Measurements from ENCODE around the gene ELAVL3.
A peak's percentile ranks its signal among the peaks of the same experiment; 100 is the strongest.

The ELAVL3 gene

DNA sequence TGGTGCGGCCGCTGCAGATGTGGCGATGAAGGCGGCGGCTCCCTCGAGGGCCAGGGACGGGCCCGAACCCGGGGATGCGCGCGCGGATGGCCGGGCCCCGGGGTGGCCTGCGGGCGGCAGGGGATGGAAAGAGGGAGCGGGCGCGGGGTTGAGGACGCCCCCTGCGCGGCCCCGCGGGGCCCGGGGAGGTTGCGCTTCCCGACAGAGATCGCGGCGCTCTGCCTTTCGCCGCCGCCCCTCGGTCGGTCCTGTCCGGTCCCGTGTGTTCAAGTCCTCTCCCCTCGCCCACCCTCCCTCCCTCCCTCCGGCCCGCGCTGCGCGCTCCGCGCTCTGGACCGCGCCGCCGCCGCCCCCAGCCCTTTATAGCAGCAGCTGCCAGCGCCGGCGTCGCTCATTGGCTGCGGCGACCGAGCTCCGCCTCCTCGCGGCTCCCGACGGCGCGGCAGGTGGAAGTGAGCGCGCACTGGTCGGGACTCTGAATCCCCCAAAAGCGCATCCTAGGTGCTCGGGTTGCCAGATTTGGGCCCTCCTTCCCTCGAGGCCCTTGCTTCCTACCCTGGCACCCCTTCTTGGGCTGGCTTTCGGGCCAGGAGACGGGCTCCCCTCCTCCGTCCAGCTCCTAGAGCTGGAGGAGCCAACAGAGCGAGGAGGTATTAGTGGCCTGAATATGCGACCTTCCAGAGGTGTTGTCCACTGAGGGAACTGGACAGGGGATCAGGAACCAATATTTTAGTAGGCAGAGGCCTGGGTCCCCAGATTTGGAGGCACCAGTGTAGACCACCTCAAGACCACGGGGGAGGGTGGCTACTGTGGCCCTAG is at the start of gene ELAVL3:
Gene ELAVL3 (minus strand): TSS at position 332 of the 819 bp plus-strand sequence. CDS start 438 bp downstream, outside the sequence.
- peak; percentile 71 for DNase-seq

DNA sequence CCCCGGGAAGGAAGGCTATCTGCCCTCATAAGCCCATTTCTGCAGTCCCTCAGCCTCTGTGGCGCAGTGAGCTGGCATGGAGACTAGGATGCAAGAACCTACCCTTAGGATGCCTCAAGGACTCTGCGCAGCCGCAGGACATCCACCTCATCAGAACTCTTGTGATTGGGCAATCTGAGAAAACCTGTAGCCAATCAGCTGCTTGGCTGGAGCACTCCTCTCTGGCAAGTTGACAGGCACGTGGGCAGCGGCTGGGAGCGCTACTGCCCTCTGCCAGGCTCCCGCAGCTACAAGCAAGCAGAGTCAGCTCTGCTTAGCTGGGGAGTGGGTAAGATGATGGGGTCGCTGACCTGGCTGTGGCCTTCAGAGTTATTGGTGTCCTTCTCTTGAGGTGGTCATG is 49.6 kb upstream of the ELAVL3 start:
- peak; percentile 94 for DNase-seq

DNA sequence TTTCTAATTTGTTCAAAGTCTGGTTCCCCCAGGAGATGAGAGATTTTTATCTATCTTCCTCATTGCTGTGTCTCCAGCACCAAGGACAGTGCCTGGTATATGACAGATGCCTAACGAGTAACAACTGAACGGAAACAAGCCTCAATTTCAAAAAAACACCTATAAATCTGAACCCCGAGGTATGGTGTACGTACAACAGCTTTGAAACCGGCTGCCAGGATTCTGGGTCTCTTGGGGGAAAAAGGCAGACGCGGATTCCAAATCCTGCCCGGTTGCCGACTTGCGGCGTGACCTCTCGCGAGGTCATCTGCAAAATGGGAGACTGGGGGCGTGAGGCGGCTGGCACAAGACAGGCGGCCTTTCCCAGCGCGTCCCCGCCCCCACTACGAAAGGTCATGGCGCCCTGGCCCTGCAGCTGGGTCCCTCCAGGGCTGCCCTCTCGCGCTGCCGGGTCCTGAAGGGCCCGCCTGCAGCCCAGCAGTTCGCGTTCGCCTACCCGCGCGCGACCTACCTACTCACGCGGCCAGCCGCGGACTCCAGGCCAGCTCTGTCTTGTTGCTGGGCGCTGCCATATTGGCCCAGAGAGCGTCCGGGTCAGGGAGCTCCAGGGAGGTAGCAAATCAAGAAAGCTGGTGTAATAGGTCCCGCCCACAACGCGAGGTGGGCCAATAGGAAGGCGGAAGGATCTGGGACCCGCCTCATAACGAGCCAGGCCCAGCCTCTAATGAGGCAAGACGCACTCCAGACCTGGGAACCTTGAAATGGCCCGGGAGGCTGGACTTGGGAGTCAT is 47.9 kb upstream of the ELAVL3 start, which contains the start of gene ECSIT:
Gene ECSIT (minus strand): TSS at position 584 of the 791 bp plus-strand sequence. CDS start 9,964 bp downstream, outside the sequence.
- peak; percentile 96 for DNase-seq

DNA sequence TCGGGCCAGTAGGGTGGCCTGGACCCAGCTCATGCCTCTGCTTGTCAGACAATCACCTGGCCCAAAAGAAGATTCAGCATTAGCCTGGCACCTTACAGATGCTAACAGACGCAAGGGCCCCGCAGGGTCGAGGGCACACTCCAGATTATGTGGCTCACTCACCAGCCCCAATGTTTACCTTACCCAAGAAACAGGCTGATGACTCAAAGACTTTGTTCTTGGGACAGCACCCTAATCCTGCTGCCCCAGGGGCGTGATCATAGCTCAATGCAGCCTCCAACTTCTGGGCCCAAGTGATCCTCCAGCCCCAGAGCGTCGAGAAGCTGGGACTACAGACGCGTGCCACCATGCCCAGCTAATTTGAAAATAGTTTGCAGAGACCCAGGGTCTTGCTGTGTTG is 38.3 kb upstream of the ELAVL3 start:
- DNase-seq, result no peak

DNA sequence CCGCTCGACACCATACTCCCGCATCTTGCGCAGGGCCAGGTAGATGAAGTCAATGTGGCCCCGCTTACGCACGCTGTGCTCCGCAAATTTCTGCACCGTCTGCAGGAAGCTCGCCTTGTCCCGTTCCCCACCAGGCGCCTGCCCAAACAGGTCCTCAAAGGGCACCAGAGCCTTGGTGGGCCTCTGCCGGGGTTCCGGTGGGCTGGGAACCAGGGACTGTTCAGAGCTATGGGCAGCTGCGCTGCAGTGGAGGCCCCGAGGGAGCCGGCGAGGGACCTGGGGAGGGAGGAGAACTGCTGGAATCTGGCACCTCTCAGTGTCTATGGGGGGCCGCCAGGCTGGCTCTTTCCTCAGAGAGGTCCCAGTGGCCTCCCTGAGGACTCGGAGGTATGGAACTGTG is 33.1 kb upstream of the ELAVL3 start:
- no peak for DNase-seq

DNA sequence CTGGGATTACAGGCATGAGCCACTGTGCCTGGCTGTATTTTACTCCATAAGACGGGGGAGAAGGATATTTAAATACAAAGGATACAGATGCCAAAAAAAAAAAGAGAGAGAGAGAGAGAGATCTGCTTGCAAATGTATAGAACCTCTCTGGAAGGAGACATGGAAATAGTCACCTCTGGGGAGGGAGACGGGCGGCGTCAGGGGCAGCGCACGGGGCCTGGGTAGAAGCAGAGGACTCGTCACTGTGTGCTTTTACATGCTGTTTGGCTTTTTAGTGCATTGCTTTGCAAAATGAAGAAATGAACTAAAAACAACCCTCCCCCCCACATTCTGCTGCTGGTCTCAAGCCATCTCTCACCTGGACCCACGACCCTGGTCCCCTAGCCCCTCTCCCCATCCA is 29.6 kb upstream of the ELAVL3 start:
- DNase-seq, result no peak

DNA sequence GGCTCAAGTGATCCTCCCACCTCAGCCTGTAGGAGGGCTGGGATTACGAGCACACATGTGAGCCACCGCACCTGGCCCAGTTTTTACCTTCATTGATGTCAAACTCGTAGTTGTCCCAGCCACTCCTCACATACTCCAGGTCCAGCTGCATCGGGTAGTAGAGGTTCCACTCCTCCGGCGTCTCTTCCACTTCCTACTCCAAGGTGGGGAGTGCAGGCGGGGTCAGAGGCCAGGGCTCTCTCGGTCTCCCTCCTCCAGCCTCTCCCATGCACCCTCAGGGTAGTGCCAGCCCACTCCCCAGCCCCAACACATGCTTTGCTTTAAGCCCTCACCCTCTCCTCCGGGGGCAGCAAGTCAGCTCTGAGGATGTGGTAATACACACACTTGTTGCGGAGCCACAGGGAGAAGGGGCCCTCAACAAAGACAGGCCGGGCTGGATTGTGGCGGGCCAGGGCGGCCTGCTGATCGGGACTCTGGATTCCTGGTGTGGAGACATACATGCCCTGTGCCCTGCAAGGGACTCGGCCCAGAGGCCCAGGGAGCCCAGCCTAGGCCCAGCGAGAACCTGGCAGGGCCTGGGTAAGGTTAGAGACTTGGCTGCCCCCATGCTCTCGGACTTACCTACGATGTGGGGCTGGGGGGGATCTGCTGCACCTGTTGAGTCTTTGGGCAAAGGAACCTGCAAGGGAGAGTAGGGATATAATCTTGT is 26.7 kb upstream of the ELAVL3 start:
- no peak for DNase-seq

DNA sequence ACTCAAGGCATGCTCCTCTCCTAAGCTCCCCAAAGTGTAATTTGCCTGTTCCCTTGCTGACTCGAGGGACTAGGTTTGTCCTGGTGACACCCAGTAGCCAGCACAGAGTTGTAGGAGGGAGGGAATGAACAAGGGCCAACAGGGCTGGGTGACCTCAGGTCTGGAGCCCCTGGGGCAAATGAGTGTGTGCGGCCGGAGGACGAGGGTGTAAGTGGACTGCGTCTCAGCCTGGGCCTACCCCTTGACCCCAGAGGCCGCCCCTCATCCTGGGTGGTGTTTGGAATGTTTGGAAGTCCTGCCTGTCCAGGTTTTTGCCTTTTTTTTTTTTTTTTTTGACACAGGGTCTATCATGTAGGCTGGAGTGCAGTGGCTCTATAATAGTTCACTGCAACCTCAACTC is 26.1 kb upstream of the ELAVL3 start:
- DNase-seq, result no peak

DNA sequence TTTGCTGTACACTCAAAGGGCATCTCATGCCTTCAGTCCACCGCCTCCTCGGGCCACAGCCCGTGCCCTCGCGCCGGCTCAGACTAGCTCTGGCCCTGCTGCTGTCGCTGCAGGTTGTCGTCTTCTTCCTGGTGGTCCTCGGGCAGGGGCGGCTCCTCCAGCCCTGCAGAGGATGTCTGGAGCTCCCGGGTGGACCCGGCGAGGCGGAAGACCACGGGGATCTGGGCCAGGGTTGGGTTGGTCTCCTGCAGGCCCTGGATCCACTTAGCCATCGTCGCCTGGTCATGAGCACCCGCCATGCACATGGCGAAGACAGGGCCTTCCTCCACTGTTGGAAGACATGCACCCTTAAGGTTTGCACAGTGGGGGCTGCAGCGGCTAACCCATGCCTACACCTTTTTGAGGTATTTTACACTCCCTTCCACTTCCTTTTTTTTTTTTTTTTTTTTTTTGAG is 25.3 kb upstream of the ELAVL3 start:
- DNase-seq, result no peak

DNA sequence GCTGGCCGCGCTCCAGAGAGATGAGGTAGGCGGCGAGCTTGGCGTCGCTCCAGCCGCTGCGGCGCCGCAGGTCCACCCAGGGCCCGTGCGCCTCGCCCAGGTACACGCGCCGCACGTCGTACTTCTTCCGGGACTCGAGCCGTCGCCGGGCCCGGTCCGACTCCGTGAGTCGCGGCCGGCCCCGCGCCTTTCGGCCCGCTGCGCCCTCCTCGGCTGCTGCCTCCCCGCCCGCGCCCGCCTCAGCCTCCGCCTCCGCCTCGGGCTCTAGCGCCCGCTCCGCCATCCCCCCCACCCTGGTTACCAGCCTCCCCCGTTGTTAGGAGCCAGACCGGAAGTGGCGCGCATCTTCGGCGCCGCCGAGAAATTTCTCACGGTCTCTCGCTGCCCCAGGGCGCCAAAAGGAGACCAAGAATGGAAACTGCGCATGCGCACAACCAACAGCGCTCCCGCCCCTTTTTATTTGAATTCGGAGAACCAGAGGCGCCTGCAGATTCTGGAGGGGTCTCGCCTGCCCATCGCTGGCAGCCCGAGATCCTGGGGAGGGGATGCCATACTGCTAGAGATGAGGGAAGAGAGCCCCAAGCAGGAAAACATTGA is 24.8 kb upstream of the ELAVL3 start, which contains the start of gene ZNF653:
Gene ZNF653 (minus strand): TSS at position 336 of the 597 bp plus-strand sequence. CDS start 53 bp downstream, at position 283.
- DNase-seq, result peak; percentile 96

DNA sequence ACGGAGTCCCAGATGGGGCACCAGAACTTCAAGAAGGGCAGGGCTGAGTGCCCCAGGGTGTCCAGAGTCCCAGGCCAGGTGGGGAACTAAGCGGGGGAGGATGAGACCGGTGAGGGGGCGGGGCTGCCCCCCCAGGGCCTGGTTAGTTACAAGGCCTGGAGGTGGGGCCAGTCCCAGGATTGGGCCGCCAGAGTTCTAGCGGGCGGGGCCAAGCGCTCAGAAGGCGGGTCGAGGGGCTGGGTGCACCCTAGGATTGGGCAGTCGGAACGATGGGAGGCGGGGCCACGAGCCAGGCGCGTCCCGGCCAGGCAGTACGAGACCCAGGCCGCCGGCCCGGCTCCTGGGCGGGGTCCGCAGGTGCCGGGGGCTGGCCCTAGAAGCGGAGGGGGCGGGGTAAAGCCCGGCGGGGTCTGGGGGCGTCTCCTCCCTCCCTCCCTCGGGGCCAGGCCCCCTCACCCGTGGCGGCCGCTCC is 24.2 kb upstream of the ELAVL3 start:
- DNase-seq, result peak; percentile 89

DNA sequence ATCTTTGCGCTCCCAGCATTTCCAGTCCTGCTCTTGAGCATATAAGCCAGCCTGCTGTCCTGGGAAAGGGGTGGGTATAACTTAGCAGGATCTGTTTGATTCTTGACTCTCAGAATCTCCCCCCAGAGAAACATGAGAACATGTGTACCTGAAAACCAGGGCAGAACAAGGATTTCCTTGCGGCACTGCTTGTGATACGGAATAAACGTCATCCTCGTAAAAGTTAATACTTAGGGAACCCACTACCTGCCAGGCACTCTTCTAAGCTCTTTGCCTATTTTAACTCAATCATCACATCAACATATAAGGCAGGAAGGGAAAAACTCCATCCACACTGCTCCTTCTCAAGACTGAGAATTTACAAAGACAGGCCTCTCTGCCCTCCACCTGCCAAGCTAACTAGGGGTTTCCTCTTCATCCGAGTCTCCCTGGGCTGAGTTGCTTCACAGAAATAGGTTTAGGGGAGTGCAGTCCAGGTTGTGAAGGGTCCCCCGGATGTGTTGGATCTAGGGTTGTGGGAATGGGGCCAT is 23.7 kb upstream of the ELAVL3 start:
- DNase-seq, result peak; percentile 43

DNA sequence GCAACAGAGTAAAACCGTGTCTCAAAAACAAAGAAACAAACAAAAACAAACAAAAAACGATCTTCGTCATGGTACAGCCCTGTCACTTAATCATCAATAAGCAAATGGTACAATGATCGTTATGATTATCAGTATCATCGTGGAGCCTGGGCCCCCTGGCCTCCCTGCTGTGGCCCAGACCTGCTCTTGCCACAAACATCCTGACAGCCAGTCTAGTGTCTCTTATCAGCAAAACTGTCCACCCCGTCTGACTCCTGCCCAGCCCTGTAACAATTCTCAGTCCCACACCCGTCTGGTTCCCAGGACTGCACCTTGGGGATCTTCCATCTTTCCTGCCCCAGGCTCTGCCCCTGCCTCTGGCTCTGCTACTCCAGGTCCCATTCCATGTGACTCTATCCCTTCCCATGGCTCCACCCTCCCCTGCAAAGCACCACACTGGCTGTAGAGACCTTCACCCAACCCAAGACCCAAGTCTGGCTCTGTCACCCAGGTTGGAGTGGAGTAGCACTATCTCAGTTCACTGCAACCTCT is 19.1 kb upstream of the ELAVL3 start:
- DNase-seq, result no peak

DNA sequence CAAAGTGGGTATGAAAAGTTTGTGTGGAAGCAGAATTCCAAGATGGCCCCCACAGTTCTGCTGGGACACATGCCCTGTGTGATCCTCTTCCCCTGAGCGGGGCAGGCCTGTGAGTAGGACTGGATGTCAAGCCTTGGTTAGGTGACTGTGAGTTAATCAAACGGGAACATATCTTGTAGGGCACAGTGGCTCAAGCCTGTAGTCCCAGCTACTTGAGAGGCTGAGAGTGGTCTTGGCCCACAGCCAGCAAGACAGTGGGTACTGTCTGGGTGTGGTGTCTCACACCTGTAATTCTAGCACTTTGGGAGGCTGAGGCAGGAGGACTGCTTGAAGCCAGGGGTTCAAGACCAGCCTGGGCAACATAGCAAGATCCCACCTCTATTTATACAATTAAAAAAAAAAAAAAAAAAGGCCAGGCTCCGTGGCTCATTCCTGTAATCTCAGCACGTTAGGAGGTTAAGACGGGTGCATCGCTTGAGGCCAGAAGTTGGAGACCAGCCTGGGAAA is 18.4 kb upstream of the ELAVL3 start:
- no peak for DNase-seq

DNA sequence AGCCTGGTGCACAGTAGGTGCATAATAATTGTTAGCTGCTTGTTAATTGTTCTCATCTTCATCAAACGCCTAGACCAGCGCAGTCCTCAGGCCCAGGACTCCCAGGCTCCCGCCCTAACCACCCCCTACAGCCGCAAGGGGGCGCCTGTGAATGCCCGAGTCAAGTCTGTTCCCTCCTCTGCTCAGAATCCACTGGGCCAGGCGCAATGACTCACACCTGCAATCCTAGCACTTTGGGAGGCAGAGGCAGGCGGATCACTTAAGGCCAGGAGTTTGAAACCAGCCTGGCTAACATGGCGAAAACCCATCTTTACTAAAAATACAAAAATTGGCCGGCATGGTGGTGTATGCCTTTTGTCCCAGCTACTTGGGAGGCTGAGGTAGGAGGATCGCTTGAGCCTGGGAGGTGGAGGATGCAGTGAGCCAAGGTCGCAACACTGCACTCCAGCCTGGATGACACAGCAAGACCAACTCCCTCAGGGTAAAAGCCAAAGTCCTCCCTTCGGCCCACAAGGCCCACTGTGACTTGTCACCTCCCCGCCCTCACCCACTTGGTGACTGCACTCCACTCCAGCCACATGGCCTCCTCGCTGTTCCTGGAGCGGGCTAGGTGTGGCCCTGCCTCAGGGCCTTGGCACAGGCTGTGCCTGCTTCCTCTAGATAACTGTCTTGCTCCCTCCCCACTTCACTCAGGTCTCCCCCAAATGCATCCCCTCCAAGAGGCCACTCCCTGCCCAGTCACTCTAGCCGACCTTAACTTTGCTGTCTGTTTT is 15.7 kb upstream of the ELAVL3 start:
- peak; percentile 32 for DNase-seq

DNA sequence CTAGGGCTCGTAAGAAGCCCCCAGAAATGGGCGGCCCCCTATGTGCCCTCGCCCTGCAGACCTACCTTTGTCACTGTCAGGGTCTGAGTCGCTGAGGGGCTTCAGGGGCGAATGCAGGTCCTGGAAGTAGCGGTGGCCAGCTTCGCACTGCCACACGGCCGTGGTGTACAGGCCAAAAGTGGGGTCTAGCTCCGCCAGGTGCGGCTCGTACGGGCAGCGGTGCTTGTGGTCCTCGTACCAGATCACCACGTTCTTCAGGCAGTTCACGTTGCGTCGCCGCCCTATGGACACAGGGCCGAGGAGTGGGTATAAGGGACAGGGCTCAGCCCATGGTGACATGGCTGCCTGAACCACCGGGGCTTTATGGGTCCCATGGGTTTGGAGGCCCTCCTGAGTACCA is 15.0 kb upstream of the ELAVL3 start:
- no peak for DNase-seq

DNA sequence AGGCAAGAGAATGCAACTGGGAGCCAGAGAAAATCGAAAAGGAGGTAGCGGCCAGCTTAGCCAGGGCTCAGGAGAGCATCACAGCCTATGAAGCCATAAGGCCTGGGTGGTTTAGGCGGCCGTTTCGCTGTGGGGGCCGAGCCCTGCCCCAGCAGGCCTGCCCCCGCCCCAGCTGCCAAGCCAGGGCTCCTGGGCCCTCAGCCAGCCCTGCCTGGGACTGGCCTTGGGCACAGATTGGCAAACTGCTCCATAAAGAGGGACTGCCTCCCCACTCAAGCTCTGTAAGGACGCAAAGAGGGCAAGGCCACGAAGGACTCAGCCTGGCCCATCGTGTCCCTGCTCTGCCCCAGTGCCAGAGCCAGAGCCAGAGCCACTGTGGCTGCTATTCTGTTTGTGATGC is 14.6 kb upstream of the ELAVL3 start:
- no peak for DNase-seq

DNA sequence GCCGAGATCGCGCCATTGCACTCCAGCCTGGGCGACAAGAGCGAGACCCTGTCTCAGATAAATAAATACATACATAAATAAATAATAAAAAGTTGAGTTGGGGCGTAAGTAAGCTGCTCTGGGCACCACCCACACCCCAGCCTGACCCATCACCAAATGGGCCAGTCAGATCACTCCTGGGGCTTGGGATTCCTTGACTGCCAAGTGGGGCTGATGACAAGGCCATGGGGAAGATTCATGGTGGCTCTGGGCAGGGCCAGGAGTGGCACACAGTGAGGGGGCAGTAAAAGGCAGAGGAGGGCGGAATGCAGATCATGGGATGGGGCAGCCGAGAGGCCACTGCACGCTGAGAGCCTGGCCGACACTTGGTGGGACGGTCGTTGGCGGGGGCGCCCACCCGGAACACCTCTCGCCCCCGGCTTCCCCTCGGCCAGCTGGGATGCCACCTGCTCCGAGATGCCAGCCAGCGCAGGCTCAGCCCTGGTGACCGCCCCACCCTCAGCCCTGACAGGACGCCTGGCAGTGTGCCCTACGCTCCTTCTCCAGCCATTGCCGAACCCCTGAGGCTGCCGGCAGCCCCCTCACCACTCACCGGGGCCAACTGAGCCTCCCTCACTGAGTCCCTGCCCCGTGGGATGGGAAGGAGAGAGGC is 13.9 kb upstream of the ELAVL3 start:
- no peak for DNase-seq

DNA sequence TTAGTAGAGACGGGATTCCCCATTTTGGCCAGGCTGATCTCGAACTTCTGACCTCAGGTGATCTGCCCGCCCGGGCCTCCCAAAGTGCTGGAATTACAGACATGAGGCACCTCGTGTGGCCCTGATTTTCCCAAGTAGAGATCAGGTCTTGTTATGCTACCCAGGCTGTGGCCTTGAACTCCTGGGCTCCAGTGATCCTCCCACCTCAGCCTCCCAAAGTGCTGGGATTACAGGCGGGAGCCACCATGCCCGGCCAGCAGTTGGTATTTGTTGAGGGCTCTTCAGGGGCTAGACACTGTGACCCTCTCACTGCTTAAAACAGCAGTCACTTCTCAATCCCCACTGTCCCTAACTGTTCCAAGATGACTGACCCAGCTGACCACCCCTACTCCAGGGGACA is 8.5 kb upstream of the ELAVL3 start:
- no peak for DNase-seq
